Endothelial cell of umbilical vein (primary cell): Measurements from ENCODE around the gene DUSP5. TPM values are rescaled to one million over a fixed set of nuclear protein-coding genes. Genes with fewer than 3 reads are reported as not detected.
A peak's percentile ranks its signal among the peaks of the same experiment; 100 is the strongest.

Experiments used
- BruUV-seq: library from RNA; stranded (reverse); fragments of 400-500 nt; replicated peaks from 2 replicates; lab custom pipeline; 2021; lab: Mats Ljungman, UMichigan
- CTCF ChIA-PET: fragments of 300-600, 350-600 bp; sonication (Branson Sonifier 250); formaldehyde crosslinking; loops from one replicate; lab custom pipeline; 2021; ENCODE audit warnings: antibody characterized with exemption, inconsistent platforms; lab: Charles Lee
- POLR2A ChIA-PET: fragments of 300-600, 350-600 bp; sonication (Branson Sonifier 250); formaldehyde crosslinking; loops from one replicate; lab custom pipeline; 2021; ENCODE audit warnings: antibody characterized with exemption, inconsistent platforms; lab: Charles Lee
- DNase-seq: peaks from one replicate; pipeline ENCODE4 v3.0.0-alpha.2; 2011; ENCODE audit warnings: low read depth, low spot score
- FAIRE-seq: peaks from 2 replicates; lab custom pipeline; 2011; peaks lifted over from hg19 to GRCh38; lab: Jason Lieb, UNC
- H2AFZ ChIP-seq: 2 replicates; pipeline ENCODE4 v1.6.0; 2012; ENCODE audit warnings: low read depth, low read length, control low read depth, inconsistent platforms
- H3K27ac ChIP-seq: 2 replicates; pipeline ENCODE4 v1.5.1; 2011; ENCODE audit warnings: low read depth, mild to moderate bottlenecking, control low read depth, low read length, moderate library complexity; ENCODE audit not compliant: insufficient read depth
- H3K27me3 ChIP-seq, 2 experiments: 2 replicates each; pipeline versions ENCODE4 v1.6.0 to v1.6.1; 2011; ENCODE audit warnings: low read length in 2 of 2, mixed read lengths in 1 of 2; ENCODE audit not compliant: control insufficient read depth in 2 of 2, insufficient read depth in 2 of 2
- H3K36me3 ChIP-seq, 2 experiments: 2 replicates in 1 of 2; 3 replicates in 1 of 2; pipeline ENCODE4 v1.5.1; 2011; ENCODE audit warnings: low read length in 2 of 2, mild to moderate bottlenecking in 1 of 2, moderate library complexity in 1 of 2; ENCODE audit not compliant: control insufficient read depth in 2 of 2, insufficient read depth in 2 of 2; ENCODE audit errors: extremely low read depth in 1 of 2
- H3K4me1 ChIP-seq: 3 replicates; pipeline ENCODE4 v1.5.1; 2011; ENCODE audit warnings: mild to moderate bottlenecking, low read length; ENCODE audit not compliant: control insufficient read depth, insufficient read depth; ENCODE audit errors: extremely low read depth
- H3K4me2 ChIP-seq: 2 replicates; pipeline ENCODE4 v1.6.1; 2011; ENCODE audit warnings: low read length, control low read depth, mixed read lengths; ENCODE audit not compliant: insufficient read depth
- H3K4me3 ChIP-seq, 3 experiments: fragments of 200-600 bp in 1 of 3; sonication (generic), shearing (Covaris generic) in 1 of 3; replicated peaks in 1 of 3; 2 replicates each; pipeline ENCODE4 v1.5.1; 2011 to 2016; ENCODE audit warnings: control low read depth in 3 of 3, low read length in 3 of 3, mild to moderate bottlenecking in 2 of 3, inconsistent platforms in 1 of 3, low read depth in 1 of 3, moderate library complexity in 1 of 3; ENCODE audit not compliant: insufficient read depth in 1 of 3
- H3K79me2 ChIP-seq: 2 replicates; pipeline ENCODE4 v1.6.0; 2012; ENCODE audit warnings: low read length, inconsistent platforms; ENCODE audit not compliant: control insufficient read depth, insufficient read depth
- H3K9ac ChIP-seq: replicated peaks from 2 replicates; pipeline ENCODE3; 2011; ENCODE audit warnings: low read length, control low read depth; ENCODE audit not compliant: insufficient read depth; ENCODE audit errors: extremely low read depth
- H3K9me1 ChIP-seq: replicated peaks from 3 replicates; pipeline ENCODE4 v1.6.0; 2011; ENCODE audit warnings: mild to moderate bottlenecking, low read length; ENCODE audit not compliant: control insufficient read depth, insufficient read depth; ENCODE audit errors: extremely low read depth
- H3K9me3 ChIP-seq: replicated peaks from 2 replicates; pipeline ENCODE4 v1.5.1; 2012; ENCODE audit warnings: low read length, inconsistent platforms; ENCODE audit not compliant: control insufficient read depth, insufficient read depth
- H4K20me1 ChIP-seq: replicated peaks from 2 replicates; pipeline ENCODE3; 2011; ENCODE audit warnings: mild to moderate bottlenecking, low read length; ENCODE audit not compliant: control insufficient read depth, insufficient read depth; ENCODE audit errors: extremely low read depth
- EZH2 ChIP-seq: IDR thresholded peaks from 2 replicates; pipeline ENCODE4 v1.6.1; 2012; ENCODE audit warnings: borderline replicate concordance, low read depth, mild to moderate bottlenecking, moderate library complexity, low read length, inconsistent platforms; ENCODE audit not compliant: severe bottlenecking
- FOS ChIP-seq: IDR thresholded peaks from 2 replicates; pipeline ENCODE4 v1.6.1; 2011; ENCODE audit warnings: mild to moderate bottlenecking, low read length, moderate library complexity, borderline replicate concordance; ENCODE audit not compliant: insufficient read depth
- GATA2 ChIP-seq: IDR thresholded peaks from 2 replicates; pipeline ENCODE4 v1.7.0; 2011; ENCODE audit warnings: low read depth, mild to moderate bottlenecking, moderate library complexity, mixed read lengths, low read length; ENCODE audit not compliant: insufficient read length, insufficient read depth
- JUN ChIP-seq: IDR thresholded peaks from 2 replicates; pipeline ENCODE4 v1.6.1; 2011; ENCODE audit warnings: borderline replicate concordance, low read depth; ENCODE audit not compliant: insufficient read length, insufficient read depth
- MAX ChIP-seq: IDR thresholded peaks from 2 replicates; pipeline ENCODE4 v1.6.1; 2011; ENCODE audit not compliant: insufficient read depth, insufficient read length
- MYC ChIP-seq: IDR thresholded peaks from one replicate; pipeline ENCODE4 v1.6.1; 2011; ENCODE audit warnings: mild to moderate bottlenecking, low read depth, low read length
- POLR2A ChIP-seq: IDR thresholded peaks from 2 replicates; pipeline ENCODE4 v1.6.1; 2012; ENCODE audit warnings: low read depth, mild to moderate bottlenecking, control low read depth, low read length
- POLR2AphosphoS5 ChIP-seq: IDR thresholded peaks from 2 replicates; pipeline ENCODE4 v1.6.1; 2012; ENCODE audit warnings: low read depth, mild to moderate bottlenecking, control low read depth, low read length, moderate library complexity; ENCODE audit not compliant: insufficient read depth
- dilution Hi-C: fragments of 300-500 bp; cut with MboI; formaldehyde crosslinking; loops from one replicate; pipeline ENCODE4 v1.15.0; 2019; ENCODE audit warnings: low sequenced_read_pairs; ENCODE audit not compliant: extremely low pct_ligation_motif_present
- intact Hi-C: fragments of 100-400 bp; cut with micrococcal nuclease; formaldehyde crosslinking; loops from one replicate; pipeline ENCODE4 v1.10.0; 2022
- polyA plus RNA-seq, 4 experiments: library from polyadenylated mRNA; depleted of rRNA in 3 of 4; stranded (reverse) in 3 of 4; unstranded in 1 of 4; fragments of >200 nt; gene quantifications; 2 replicates each; pipeline versions ENCODE4 v1.2.1 to v1.2.3, GENCODE V29; 2011 to 2012; ENCODE audit warnings: missing spikeins in 1 of 4
- total RNA-seq: library from RNA; stranded (reverse); gene quantifications from 2 replicates; pipeline ENCODE4 v1.2.3, GENCODE V29; 2021

The DUSP5 gene
- total and polyA plus RNA-seq, 2 donors (not counting 3 experiments of a cell fraction or from before 2014, with no cell fraction given): 12.2 to 25.2 TPM

DNA sequence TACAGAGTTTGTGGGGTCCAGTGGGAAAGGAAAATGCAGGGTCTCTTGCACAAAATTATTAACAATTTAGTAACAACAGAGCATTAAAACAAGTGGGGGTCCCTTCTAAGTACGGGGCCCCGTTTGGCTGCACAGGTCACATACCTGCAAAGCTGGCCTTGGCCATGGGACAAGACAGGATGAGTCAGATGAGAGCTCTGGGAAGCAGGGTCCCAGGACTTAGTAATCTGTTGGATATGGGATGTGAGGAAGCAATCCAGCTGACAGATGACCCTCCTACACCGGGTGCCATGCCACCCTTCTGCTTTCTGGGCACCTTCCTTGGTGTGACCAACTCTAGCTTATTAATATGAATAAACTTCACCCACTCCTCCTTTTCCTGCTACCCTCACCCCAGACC, 3.2 kb upstream of the DUSP5 start:
- CTCF ChIA-PET: interaction anchor here (0.5 to 16.9 kb wide), 2 partner anchors 140 to 425 kb away, joined by 3 to 268 read pairs; partner anchors contain the start of genes BBIP1 and SHOC2

GRCh38 chr10:110495731-110496552, 1.8 kb upstream of the DUSP5 start:
- FAIRE-seq: no peak
- Histone ChIP-seq H3K36me3 (no peaks in the 10 kb centered on the region), H4K20me1 (no peaks in the 10 kb centered on the region), H3K9ac (peak overlapping the region; percentile 96), H3K27ac (peak overlapping the region; percentile 94), H3K27me3 (no peaks in the 10 kb centered on the region), H3K4me1 (peaks cover 34% of the 10 kb centered on the region), H3K9me3 (no peaks in the 10 kb centered on the region), H3K79me2 (peaks cover 42% of the 10 kb centered on the region), H3K4me3 (peak overlapping the region in 2 of 3 experiments; percentile 58 to 74), H3K4me2 (peak overlapping the region; percentile 84), H2AFZ (no peak overlapping the region), H3K9me1 (no peaks in the 10 kb centered on the region)
- ChIA-PET POLR2A (interaction anchor here (1.1 to 1.3 kb wide), 3 partner anchors 18 to 141 kb away, joined by 3 to 7 read pairs (median 5); no protein-coding TSS in a partner anchor), CTCF (interaction anchor here (1.0 to 16.9 kb wide), 6 partner anchors 49 to 185 kb away, joined by 3 to 268 read pairs (median 11); no protein-coding TSS in a partner anchor)
- dilution Hi-C loops: no loop called here
- no TSS peak for BruUV-seq
- TF ChIP-seq JUN (no peak), MAX (peak; percentile 65), MYC (no peak)
- DNase-seq: peak; percentile 76
- intact Hi-C loops: loop anchor here (1.0 to 5.0 kb wide), 3 partner anchors 35 to 142 kb away; no protein-coding TSS in a partner anchor

More for the DNA sequence above, 3.2 kb upstream of the DUSP5 start:
- H2AFZ ChIP-seq: no peak overlapping the region
- no peak for TF ChIP-seq JUN
- TF ChIP-seq EZH2: no peak
- TF ChIP-seq POLR2AphosphoS5: no peak
- no peak for TF ChIP-seq POLR2A
- no peak for TF ChIP-seq GATA2
- no peak for TF ChIP-seq FOS
- TF ChIP-seq MYC: no peak
- TF ChIP-seq MAX: no peak
- no peaks in the 10 kb centered on the region for H4K20me1 ChIP-seq
- peaks cover 28% of the 10 kb centered on the region for H3K79me2 ChIP-seq
- dilution Hi-C loops: no loop called here
- no peak overlapping the region for H3K27ac ChIP-seq
- POLR2A ChIA-PET: no interaction called here
- BruUV-seq: no TSS peak
- H3K9me3 ChIP-seq: no peaks in the 10 kb centered on the region
- intact Hi-C loops: no loop called here
- no peaks in the 10 kb centered on the region for H3K9me1 ChIP-seq
- no peak overlapping the region for H3K4me3 ChIP-seq
- H3K27me3 ChIP-seq: no peaks in the 10 kb centered on the region
- peaks cover 20% of the 10 kb centered on the region for H3K4me1 ChIP-seq
- no peaks in the 10 kb centered on the region for H3K36me3 ChIP-seq
- no peak overlapping the region for H3K9ac ChIP-seq
- DNase-seq (no peak), FAIRE-seq (no peak)
- no peak overlapping the region for H3K4me2 ChIP-seq
